NCI-H82 (cell line): ENCODE measurements around the gene AMIGO2.

Experiments used
- DNase-seq: peaks from one replicate; lab custom pipeline; 2025; lab: John Stamatoyannopoulos, UW

The AMIGO2 gene

GRCh38 chr12:47097276-47097896 is 17.6 kb upstream of the AMIGO2 start:
- DNase-seq = no peak

- DNase-seq = no peak
Measured at GRCh38 chr12:47095446-47096236, 15.9 kb upstream of the AMIGO2 start.

- no peak for DNase-seq
Measured at GRCh38 chr12:47094804-47095203, 15.0 kb upstream of the AMIGO2 start.

- no peak for DNase-seq
Measured at GRCh38 chr12:47091009-47091408, 11.2 kb upstream of the AMIGO2 start.

- no peak for DNase-seq
Measured at GRCh38 chr12:47088021-47088944, 8.5 kb upstream of the AMIGO2 start.

GRCh38 chr12:47087088-47087688 is 7.4 kb upstream of the AMIGO2 start:
- DNase-seq = no peak

GRCh38 chr12:47085815-47086252 is 6.1 kb upstream of the AMIGO2 start:
- no peak for DNase-seq

- DNase-seq = no peak
Measured at GRCh38 chr12:47084172-47084571, 4.4 kb upstream of the AMIGO2 start.

- DNase-seq = no peak
Measured at GRCh38 chr12:47082796-47083621, 3.2 kb upstream of the AMIGO2 start.

GRCh38 chr12:47082283-47082682 is 2.5 kb upstream of the AMIGO2 start:
- no peak for DNase-seq

- peak; percentile 20 for DNase-seq
Measured at GRCh38 chr12:47080725-47081502, 1.2 kb upstream of the AMIGO2 start.

GRCh38 chr12:47079981-47080724 is 394 bp upstream of the AMIGO2 start:
- DNase-seq = peak; percentile 44

- peak; percentile 20 for DNase-seq
Measured at GRCh38 chr12:47078733-47079467, 859 bp downstream of the AMIGO2 start.

- no peak for DNase-seq
Measured at GRCh38 chr12:47078086-47078395, 1.7 kb downstream of the AMIGO2 start.

- DNase-seq = no peak
Measured at GRCh38 chr12:47077206-47078085, 2.3 kb downstream of the AMIGO2 start.

GRCh38 chr12:47075192-47076084 is 4.3 kb downstream of the AMIGO2 start:
- DNase-seq = no peak

GRCh38 chr12:47074757-47075156 is 5.0 kb downstream of the AMIGO2 start:
- no peak for DNase-seq
